A549 (cell line): ENCODE results near the gene TAMM41.

Experiments used
- CHD4 ChIP-seq: fragments of 200-600 bp; sonication (generic); IDR thresholded peaks from 2 replicates; pipeline ENCODE4 v1.6.1; 2016; ENCODE audit warnings: antibody characterized with exemption, mild to moderate bottlenecking, borderline replicate concordance
- EP300 ChIP-seq, 2 experiments: fragments of >200 bp; sonication (Bioruptor Twin); formaldehyde crosslinking; IDR thresholded peaks; 2 replicates in 1 of 2; 3 replicates in 1 of 2; pipeline ENCODE4 v1.6.1; 2016 to 2017
- MAZ ChIP-seq: fragments of 150-350 bp; IDR thresholded peaks from 2 replicates; pipeline ENCODE4 v1.6.1; 2014; ENCODE audit warnings: antibody characterized with exemption, low read depth, low read length, borderline replicate concordance
- TF ChIP-seq, protein P1 (sequence below): fragments of >200 bp; sonication (Bioruptor Twin); formaldehyde crosslinking; IDR thresholded peaks from 3 replicates; pipeline ENCODE4 v1.5.1; 2016

DNA sequence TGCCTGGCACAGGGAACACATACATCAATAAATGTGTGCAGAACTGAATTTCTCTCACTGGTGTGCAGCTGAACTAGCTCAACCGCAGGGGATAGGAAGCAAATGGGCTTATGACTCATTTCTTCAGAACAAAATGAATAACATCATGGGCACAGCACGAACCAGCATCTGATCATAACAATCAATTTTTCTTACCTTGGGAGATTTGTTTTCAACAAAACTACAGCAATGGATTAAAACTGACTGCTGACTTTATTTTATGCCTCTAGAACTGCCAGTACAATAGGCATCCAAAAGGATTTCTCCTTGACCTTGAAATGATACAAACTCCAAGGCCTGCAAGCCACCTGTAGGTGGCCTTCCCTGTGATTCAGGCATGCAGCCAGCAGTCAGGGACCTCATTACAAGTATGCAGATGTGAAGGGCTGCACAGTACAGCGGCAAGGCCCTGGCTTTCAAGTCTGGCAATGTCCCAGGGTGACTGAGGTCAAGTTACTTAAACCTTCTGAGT, 26.1 kb downstream of the TAMM41 start:
- no peak for TF ChIP-seq EP300 (IDR thresholded peaks at IDR 0.05)
- TF ChIP-seq, protein P1, sequence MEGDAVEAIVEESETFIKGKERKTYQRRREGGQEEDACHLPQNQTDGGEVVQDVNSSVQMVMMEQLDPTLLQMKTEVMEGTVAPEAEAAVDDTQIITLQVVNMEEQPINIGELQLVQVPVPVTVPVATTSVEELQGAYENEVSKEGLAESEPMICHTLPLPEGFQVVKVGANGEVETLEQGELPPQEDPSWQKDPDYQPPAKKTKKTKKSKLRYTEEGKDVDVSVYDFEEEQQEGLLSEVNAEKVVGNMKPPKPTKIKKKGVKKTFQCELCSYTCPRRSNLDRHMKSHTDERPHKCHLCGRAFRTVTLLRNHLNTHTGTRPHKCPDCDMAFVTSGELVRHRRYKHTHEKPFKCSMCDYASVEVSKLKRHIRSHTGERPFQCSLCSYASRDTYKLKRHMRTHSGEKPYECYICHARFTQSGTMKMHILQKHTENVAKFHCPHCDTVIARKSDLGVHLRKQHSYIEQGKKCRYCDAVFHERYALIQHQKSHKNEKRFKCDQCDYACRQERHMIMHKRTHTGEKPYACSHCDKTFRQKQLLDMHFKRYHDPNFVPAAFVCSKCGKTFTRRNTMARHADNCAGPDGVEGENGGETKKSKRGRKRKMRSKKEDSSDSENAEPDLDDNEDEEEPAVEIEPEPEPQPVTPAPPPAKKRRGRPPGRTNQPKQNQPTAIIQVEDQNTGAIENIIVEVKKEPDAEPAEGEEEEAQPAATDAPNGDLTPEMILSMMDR: no peak
- no peak for TF ChIP-seq MAZ
- TF ChIP-seq CHD4: no peak
